HG03060 (cell line): ENCODE results near the gene TTC31.
A peak's percentile ranks its signal among the peaks of the same experiment; 100 is the strongest.

Source experiments
- ATAC-seq: cut with Tn5 transposase; IDR thresholded peaks from one replicate; pipeline ENCODE4 v1.9.1; 2021; ENCODE audit warnings: low read depth, moderate number of reproducible peaks; ENCODE audit not compliant: unreplicated experiment

The TTC31 gene

GRCh38 chr2:74524955-74525716 is 42.3 kb downstream of the TTC31 start:
- ATAC-seq, result no peak

- ATAC-seq, result no peak
Observed at GRCh38 chr2:74525717-74526648, 43.1 kb downstream of the TTC31 start, which contains the start of gene DQX1. Gene DQX1 (minus strand): TSS chr2:74526231. CDS start chr2:74525729, 502 bp downstream.

- no peak for ATAC-seq
Observed at GRCh38 chr2:74526649-74527230, 43.9 kb downstream of the TTC31 start.

GRCh38 chr2:74527741-74528140 is 44.9 kb downstream of the TTC31 start:
- ATAC-seq, result no peak

GRCh38 chr2:74528600-74529356 is 45.9 kb downstream of the TTC31 start:
- peak; percentile 6 for ATAC-seq

- peak; percentile 68 for ATAC-seq
Observed at GRCh38 chr2:74529357-74530238, 46.7 kb downstream of the TTC31 start, which contains the start of the genes AUP1 and HTRA2. Gene AUP1 (minus strand): TSS chr2:74529706. CDS start chr2:74529629, 77 bp downstream. Gene HTRA2 (plus strand): TSS chr2:74529933. CDS start chr2:74530007, 74 bp downstream.

GRCh38 chr2:74530239-74531187 is 47.6 kb downstream of the TTC31 start:
- ATAC-seq, result no peak

GRCh38 chr2:74531666-74532065 is 48.8 kb downstream of the TTC31 start:
- no peak for ATAC-seq

- ATAC-seq, result no peak
Observed at GRCh38 chr2:74532222-74532621, 49.3 kb downstream of the TTC31 start.

- ATAC-seq, result no peak
Observed at GRCh38 chr2:74533464-74533863, 50.6 kb downstream of the TTC31 start.

- ATAC-seq, result no peak
Observed at GRCh38 chr2:74534411-74534810, 51.5 kb downstream of the TTC31 start.

GRCh38 chr2:74535440-74535965 is 52.6 kb downstream of the TTC31 start:
- no peak for ATAC-seq

- no peak for ATAC-seq
Observed at GRCh38 chr2:74536166-74536950, 53.5 kb downstream of the TTC31 start.

GRCh38 chr2:74537140-74537539 is 54.3 kb downstream of the TTC31 start:
- no peak for ATAC-seq

- no peak for ATAC-seq
Observed at GRCh38 chr2:74538881-74539339, 56.0 kb downstream of the TTC31 start.

GRCh38 chr2:74540291-74540690 is 57.4 kb downstream of the TTC31 start:
- ATAC-seq, result no peak

GRCh38 chr2:74542978-74543377 is 60.1 kb downstream of the TTC31 start:
- no peak for ATAC-seq
